Endothelial cell of umbilical vein (primary cell): ENCODE data around the gene RGS19. TPM values are rescaled to one million over a fixed set of nuclear protein-coding genes. Genes with fewer than 3 reads are reported as not detected.

Source experiments
- BruUV-seq: library from RNA; stranded (reverse); fragments of 400-500 nt; replicated peaks from 2 replicates; lab custom pipeline; 2021; lab: Mats Ljungman, UMichigan
- CTCF ChIA-PET: fragments of 300-600, 350-600 bp; sonication (Branson Sonifier 250); formaldehyde crosslinking; loops from one replicate; lab custom pipeline; 2021; ENCODE audit warnings: antibody characterized with exemption, inconsistent platforms; lab: Charles Lee
- POLR2A ChIA-PET: fragments of 300-600, 350-600 bp; sonication (Branson Sonifier 250); formaldehyde crosslinking; loops from one replicate; lab custom pipeline; 2021; ENCODE audit warnings: antibody characterized with exemption, inconsistent platforms; lab: Charles Lee
- DNase-seq: peaks from one replicate; pipeline ENCODE4 v3.0.0-alpha.2; 2011; ENCODE audit warnings: low read depth, low spot score
- FAIRE-seq: peaks from 2 replicates; lab custom pipeline; 2011; peaks lifted over from hg19 to GRCh38; lab: Jason Lieb, UNC
- H2AFZ ChIP-seq: 2 replicates; pipeline ENCODE4 v1.6.0; 2012; ENCODE audit warnings: low read depth, low read length, control low read depth, inconsistent platforms
- H3K27ac ChIP-seq: 2 replicates; pipeline ENCODE4 v1.5.1; 2011; ENCODE audit warnings: low read depth, mild to moderate bottlenecking, control low read depth, low read length, moderate library complexity; ENCODE audit not compliant: insufficient read depth
- H3K27me3 ChIP-seq, 2 experiments: 2 replicates each; pipeline versions ENCODE4 v1.6.0 to v1.6.1; 2011; ENCODE audit warnings: low read length in 2 of 2, mixed read lengths in 1 of 2; ENCODE audit not compliant: control insufficient read depth in 2 of 2, insufficient read depth in 2 of 2
- H3K36me3 ChIP-seq, 2 experiments: 2 replicates in 1 of 2; 3 replicates in 1 of 2; pipeline ENCODE4 v1.5.1; 2011; ENCODE audit warnings: low read length in 2 of 2, mild to moderate bottlenecking in 1 of 2, moderate library complexity in 1 of 2; ENCODE audit not compliant: control insufficient read depth in 2 of 2, insufficient read depth in 2 of 2; ENCODE audit errors: extremely low read depth in 1 of 2
- H3K4me1 ChIP-seq: 3 replicates; pipeline ENCODE4 v1.5.1; 2011; ENCODE audit warnings: mild to moderate bottlenecking, low read length; ENCODE audit not compliant: control insufficient read depth, insufficient read depth; ENCODE audit errors: extremely low read depth
- H3K4me2 ChIP-seq: 2 replicates; pipeline ENCODE4 v1.6.1; 2011; ENCODE audit warnings: low read length, control low read depth, mixed read lengths; ENCODE audit not compliant: insufficient read depth
- H3K4me3 ChIP-seq, 3 experiments: fragments of 200-600 bp in 1 of 3; sonication (generic), shearing (Covaris generic) in 1 of 3; replicated peaks in 1 of 3; 2 replicates each; pipeline ENCODE4 v1.5.1; 2011 to 2016; ENCODE audit warnings: control low read depth in 3 of 3, low read length in 3 of 3, mild to moderate bottlenecking in 2 of 3, inconsistent platforms in 1 of 3, low read depth in 1 of 3, moderate library complexity in 1 of 3; ENCODE audit not compliant: insufficient read depth in 1 of 3
- H3K79me2 ChIP-seq: 2 replicates; pipeline ENCODE4 v1.6.0; 2012; ENCODE audit warnings: low read length, inconsistent platforms; ENCODE audit not compliant: control insufficient read depth, insufficient read depth
- H3K9ac ChIP-seq: replicated peaks from 2 replicates; pipeline ENCODE3; 2011; ENCODE audit warnings: low read length, control low read depth; ENCODE audit not compliant: insufficient read depth; ENCODE audit errors: extremely low read depth
- H3K9me1 ChIP-seq: replicated peaks from 3 replicates; pipeline ENCODE4 v1.6.0; 2011; ENCODE audit warnings: mild to moderate bottlenecking, low read length; ENCODE audit not compliant: control insufficient read depth, insufficient read depth; ENCODE audit errors: extremely low read depth
- H3K9me3 ChIP-seq: replicated peaks from 2 replicates; pipeline ENCODE4 v1.5.1; 2012; ENCODE audit warnings: low read length, inconsistent platforms; ENCODE audit not compliant: control insufficient read depth, insufficient read depth
- H4K20me1 ChIP-seq: replicated peaks from 2 replicates; pipeline ENCODE3; 2011; ENCODE audit warnings: mild to moderate bottlenecking, low read length; ENCODE audit not compliant: control insufficient read depth, insufficient read depth; ENCODE audit errors: extremely low read depth
- CTCF ChIP-seq, 2 donors: IDR thresholded peaks; 1 replicate in 1 of 2; 2 replicates in 1 of 2; pipeline ENCODE4 v1.5.1; 2011; ENCODE audit warnings: low read length in 2 of 2, mild to moderate bottlenecking in 2 of 2, moderate library complexity in 2 of 2, control low read depth in 1 of 2, inconsistent platforms in 1 of 2, low read depth in 1 of 2; ENCODE audit not compliant: insufficient read depth in 1 of 2; ENCODE audit errors: extremely low read depth in 1 of 2
- EZH2 ChIP-seq: IDR thresholded peaks from 2 replicates; pipeline ENCODE4 v1.6.1; 2012; ENCODE audit warnings: borderline replicate concordance, low read depth, mild to moderate bottlenecking, moderate library complexity, low read length, inconsistent platforms; ENCODE audit not compliant: severe bottlenecking
- FOS ChIP-seq: IDR thresholded peaks from 2 replicates; pipeline ENCODE4 v1.6.1; 2011; ENCODE audit warnings: mild to moderate bottlenecking, low read length, moderate library complexity, borderline replicate concordance; ENCODE audit not compliant: insufficient read depth
- GATA2 ChIP-seq: IDR thresholded peaks from 2 replicates; pipeline ENCODE4 v1.7.0; 2011; ENCODE audit warnings: low read depth, mild to moderate bottlenecking, moderate library complexity, mixed read lengths, low read length; ENCODE audit not compliant: insufficient read length, insufficient read depth
- JUN ChIP-seq: IDR thresholded peaks from 2 replicates; pipeline ENCODE4 v1.6.1; 2011; ENCODE audit warnings: borderline replicate concordance, low read depth; ENCODE audit not compliant: insufficient read length, insufficient read depth
- MAX ChIP-seq: IDR thresholded peaks from 2 replicates; pipeline ENCODE4 v1.6.1; 2011; ENCODE audit not compliant: insufficient read depth, insufficient read length
- MYC ChIP-seq: IDR thresholded peaks from one replicate; pipeline ENCODE4 v1.6.1; 2011; ENCODE audit warnings: mild to moderate bottlenecking, low read depth, low read length
- POLR2A ChIP-seq: IDR thresholded peaks from 2 replicates; pipeline ENCODE4 v1.6.1; 2012; ENCODE audit warnings: low read depth, mild to moderate bottlenecking, control low read depth, low read length
- POLR2AphosphoS5 ChIP-seq: IDR thresholded peaks from 2 replicates; pipeline ENCODE4 v1.6.1; 2012; ENCODE audit warnings: low read depth, mild to moderate bottlenecking, control low read depth, low read length, moderate library complexity; ENCODE audit not compliant: insufficient read depth
- dilution Hi-C: fragments of 300-500 bp; cut with MboI; formaldehyde crosslinking; loops from one replicate; pipeline ENCODE4 v1.15.0; 2019; ENCODE audit warnings: low sequenced_read_pairs; ENCODE audit not compliant: extremely low pct_ligation_motif_present
- intact Hi-C: fragments of 100-400 bp; cut with micrococcal nuclease; formaldehyde crosslinking; loops from one replicate; pipeline ENCODE4 v1.10.0; 2022
- polyA plus RNA-seq, 4 experiments: library from polyadenylated mRNA; depleted of rRNA in 3 of 4; stranded (reverse) in 3 of 4; unstranded in 1 of 4; fragments of >200 nt; gene quantifications; 2 replicates each; pipeline versions ENCODE4 v1.2.1 to v1.2.3, GENCODE V29; 2011 to 2012; ENCODE audit warnings: missing spikeins in 1 of 4
- total RNA-seq: library from RNA; stranded (reverse); gene quantifications from 2 replicates; pipeline ENCODE4 v1.2.3, GENCODE V29; 2021

RGS19 gene
- total and polyA plus RNA-seq, 2 donors (not counting 3 experiments of a cell fraction or from before 2014, with no cell fraction given): 27.8 to 33.7 TPM

- intact Hi-C loops: loop anchor here (10.0 kb wide), 1 partner anchor 57 kb away; no protein-coding TSS in a partner anchor
- Histone ChIP-seq H3K4me1 (peaks cover 11% of the 10 kb centered on the region), H2AFZ (no peak overlapping the region), H3K27ac (no peak overlapping the region), H3K9ac (no peak overlapping the region), H3K79me2 (peaks cover 6% of the 10 kb centered on the region), H4K20me1 (no peaks in the 10 kb centered on the region), H3K27me3 (no peaks in the 10 kb centered on the region), H3K4me2 (no peak overlapping the region), H3K4me3 (no peak overlapping the region), H3K9me1 (no peaks in the 10 kb centered on the region), H3K36me3 (peaks cover 0 to 8% of the 10 kb centered on the region in 2 experiments), H3K9me3 (no peaks in the 10 kb centered on the region)
- POLR2A ChIA-PET: no interaction called here
- TF ChIP-seq GATA2: no peak
- no peak for TF ChIP-seq MYC
- no peak for TF ChIP-seq JUN
- no peak for TF ChIP-seq CTCF (IDR thresholded peaks at IDR 0.05; ENCODE audit: extremely low read depth in 1 of 2, insufficient read depth in 1 of 2, low read depth in 1 of 2, low read length in 2 of 2)
- TF ChIP-seq POLR2AphosphoS5: no peak
- no peak for TF ChIP-seq POLR2A
- no peak for TF ChIP-seq MAX
- no peak for TF ChIP-seq FOS
- no peak for TF ChIP-seq EZH2
- CTCF ChIA-PET: interaction anchor here (2.2 to 2.3 kb wide), 2 partner anchors 29 to 530 kb away, joined by 5 to 21 read pairs; no protein-coding TSS in a partner anchor
- no TSS peak for BruUV-seq
- FAIRE-seq (no peak), DNase-seq (no peak)
- dilution Hi-C loops: no loop called here
Observed at GRCh38 chr20:64067733-64068307, 11.5 kb downstream of the RGS19 start.
